Sigmoid colon (tissue), 4 donors: ENCODE measurements around the gene NR1I3.

Source experiments
- EP300 ChIP-seq, 4 donors: sonication (generic); formaldehyde crosslinking; IDR thresholded peaks; one replicate each; pipeline ENCODE4 v1.6.1; 2017; ENCODE audit warnings: antibody characterized with exemption in 4 of 4
- POLR2A ChIP-seq, 2 donors: fragments of 450-650 bp; IDR thresholded peaks; one replicate each; pipeline ENCODE4 v1.6.1; 2016; ENCODE audit warnings: antibody characterized with exemption in 2 of 2, mild to moderate bottlenecking in 2 of 2, moderate library complexity in 2 of 2
- TF ChIP-seq, protein P1 (sequence below), 4 experiments: fragments of 450-650 bp in 3 of 4; fragments of 200-600 bp in 1 of 4; IDR thresholded peaks; one replicate each; pipeline ENCODE4 v1.5.1; 2016 to 2019; ENCODE audit warnings: antibody characterized with exemption in 4 of 4, mild to moderate bottlenecking in 3 of 4, moderate library complexity in 2 of 4

DNA sequence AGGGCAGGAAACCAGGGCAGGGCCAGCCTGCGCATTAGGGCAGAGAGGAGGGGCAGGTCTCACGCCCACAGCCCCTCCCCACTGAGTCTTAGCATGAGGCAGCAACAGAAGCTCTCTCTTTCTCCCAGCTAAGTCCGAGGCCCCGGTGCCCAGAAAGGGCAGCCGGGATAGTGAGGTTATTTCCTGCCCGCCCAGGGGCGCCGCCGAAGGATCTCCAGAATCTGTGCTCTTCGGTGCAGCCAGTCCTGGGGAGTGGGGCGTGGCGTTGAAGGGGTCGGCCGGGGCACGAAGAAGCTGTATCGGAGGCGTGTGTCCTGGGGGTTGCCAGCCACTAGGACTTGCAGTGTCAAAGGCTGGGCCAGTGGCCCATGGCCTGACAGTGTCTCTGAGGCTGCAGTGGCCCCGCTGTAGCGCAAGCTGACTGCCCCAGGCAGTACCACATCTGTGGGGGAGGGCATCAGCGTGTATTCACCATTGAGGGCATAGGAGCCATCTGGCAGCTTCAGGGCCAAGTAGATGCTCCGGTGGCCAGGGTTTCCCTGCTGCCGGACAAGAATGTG lies 47.0 kb downstream of the NR1I3 start:
- TF ChIP-seq POLR2A (IDR thresholded peaks at IDR 0.05) (no peak), EP300 (IDR thresholded peaks at IDR 0.05) (no peak)
- TF ChIP-seq, protein P1, sequence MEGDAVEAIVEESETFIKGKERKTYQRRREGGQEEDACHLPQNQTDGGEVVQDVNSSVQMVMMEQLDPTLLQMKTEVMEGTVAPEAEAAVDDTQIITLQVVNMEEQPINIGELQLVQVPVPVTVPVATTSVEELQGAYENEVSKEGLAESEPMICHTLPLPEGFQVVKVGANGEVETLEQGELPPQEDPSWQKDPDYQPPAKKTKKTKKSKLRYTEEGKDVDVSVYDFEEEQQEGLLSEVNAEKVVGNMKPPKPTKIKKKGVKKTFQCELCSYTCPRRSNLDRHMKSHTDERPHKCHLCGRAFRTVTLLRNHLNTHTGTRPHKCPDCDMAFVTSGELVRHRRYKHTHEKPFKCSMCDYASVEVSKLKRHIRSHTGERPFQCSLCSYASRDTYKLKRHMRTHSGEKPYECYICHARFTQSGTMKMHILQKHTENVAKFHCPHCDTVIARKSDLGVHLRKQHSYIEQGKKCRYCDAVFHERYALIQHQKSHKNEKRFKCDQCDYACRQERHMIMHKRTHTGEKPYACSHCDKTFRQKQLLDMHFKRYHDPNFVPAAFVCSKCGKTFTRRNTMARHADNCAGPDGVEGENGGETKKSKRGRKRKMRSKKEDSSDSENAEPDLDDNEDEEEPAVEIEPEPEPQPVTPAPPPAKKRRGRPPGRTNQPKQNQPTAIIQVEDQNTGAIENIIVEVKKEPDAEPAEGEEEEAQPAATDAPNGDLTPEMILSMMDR (IDR thresholded peaks at IDR 0.05): no peak
